H1 (cell line): Measurements from ENCODE around the gene KLHL29.

ENCODE experiments used
- BRCA1 ChIP-seq: IDR thresholded peaks from 2 replicates; pipeline ENCODE4 v1.6.1; 2012; ENCODE audit warnings: low read depth, low read length, improper control_type of control experiment
- EZH2 ChIP-seq: fragments of 200-600 bp; sonication (generic); IDR thresholded peaks from 2 replicates; pipeline ENCODE4 v1.7.1; 2012; ENCODE audit warnings: low read depth, mild to moderate bottlenecking, moderate library complexity, low read length, inconsistent platforms; ENCODE audit not compliant: severe bottlenecking
- POLR2A ChIP-seq, 2 experiments: IDR thresholded peaks; 1 replicate in 1 of 2; 2 replicates in 1 of 2; pipeline ENCODE4 v1.6.1; 2011; ENCODE audit warnings: low read depth in 2 of 2, low read length in 2 of 2, mild to moderate bottlenecking in 2 of 2; ENCODE audit errors: control extremely low read depth in 1 of 2
- TAF1 ChIP-seq: IDR thresholded peaks from 2 replicates; pipeline ENCODE4 v1.6.1; 2011; ENCODE audit warnings: mild to moderate bottlenecking, low read depth, low read length
- TCF12 ChIP-seq: IDR thresholded peaks from 2 replicates; pipeline ENCODE4 v1.6.1; 2011; ENCODE audit warnings: low read depth, mild to moderate bottlenecking, low read length
- TF ChIP-seq, protein P1 (sequence below), 3 experiments: IDR thresholded peaks; 1 replicate in 2 of 3; 2 replicates in 1 of 3; pipeline versions ENCODE4 v1.5.1 to v1.6.1; 2011; ENCODE audit warnings: low read length in 3 of 3, mild to moderate bottlenecking in 3 of 3, inconsistent platforms in 2 of 3, low read depth in 1 of 3, moderate library complexity in 1 of 3; ENCODE audit not compliant: insufficient read depth in 1 of 3; ENCODE audit errors: control extremely low read depth in 1 of 3
- TF ChIP-seq, protein P2 (sequence below): IDR thresholded peaks from 2 replicates; pipeline ENCODE4 v1.6.1; 2012; ENCODE audit warnings: inconsistent platforms
- TF ChIP-seq, protein P3 (sequence below): IDR thresholded peaks from 2 replicates; pipeline ENCODE4 v1.6.1; 2011; ENCODE audit warnings: low read length, improper control_type of control experiment

DNA sequence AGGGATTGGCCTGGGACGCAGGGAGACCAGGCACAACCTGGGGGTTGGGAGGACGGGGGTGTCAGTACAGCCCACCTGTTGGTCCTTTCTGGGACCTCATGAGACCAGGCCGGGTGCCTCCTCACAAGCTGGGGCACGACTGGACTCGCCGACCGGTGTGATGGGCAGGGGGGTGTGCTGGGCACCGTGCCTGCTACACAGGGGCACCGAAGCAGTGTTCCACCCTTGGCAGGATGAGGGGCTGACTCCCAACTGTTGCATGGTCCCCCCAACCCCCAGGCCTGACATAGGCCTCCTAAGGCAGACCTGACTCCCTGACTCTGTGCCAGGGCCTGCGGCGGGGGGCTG, 285.2 kb downstream of the KLHL29 start:
- TF ChIP-seq TAF1 (no peak), EZH2 (no peak), BRCA1 (no peak), POLR2A (IDR thresholded peaks at IDR 0.05; ENCODE audit: control extremely low read depth in 1 of 2, low read depth in 2 of 2, low read length in 2 of 2) (no peak), TCF12 (no peak)
- TF ChIP-seq, protein P1, sequence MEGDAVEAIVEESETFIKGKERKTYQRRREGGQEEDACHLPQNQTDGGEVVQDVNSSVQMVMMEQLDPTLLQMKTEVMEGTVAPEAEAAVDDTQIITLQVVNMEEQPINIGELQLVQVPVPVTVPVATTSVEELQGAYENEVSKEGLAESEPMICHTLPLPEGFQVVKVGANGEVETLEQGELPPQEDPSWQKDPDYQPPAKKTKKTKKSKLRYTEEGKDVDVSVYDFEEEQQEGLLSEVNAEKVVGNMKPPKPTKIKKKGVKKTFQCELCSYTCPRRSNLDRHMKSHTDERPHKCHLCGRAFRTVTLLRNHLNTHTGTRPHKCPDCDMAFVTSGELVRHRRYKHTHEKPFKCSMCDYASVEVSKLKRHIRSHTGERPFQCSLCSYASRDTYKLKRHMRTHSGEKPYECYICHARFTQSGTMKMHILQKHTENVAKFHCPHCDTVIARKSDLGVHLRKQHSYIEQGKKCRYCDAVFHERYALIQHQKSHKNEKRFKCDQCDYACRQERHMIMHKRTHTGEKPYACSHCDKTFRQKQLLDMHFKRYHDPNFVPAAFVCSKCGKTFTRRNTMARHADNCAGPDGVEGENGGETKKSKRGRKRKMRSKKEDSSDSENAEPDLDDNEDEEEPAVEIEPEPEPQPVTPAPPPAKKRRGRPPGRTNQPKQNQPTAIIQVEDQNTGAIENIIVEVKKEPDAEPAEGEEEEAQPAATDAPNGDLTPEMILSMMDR (IDR thresholded peaks at IDR 0.05; ENCODE audit: control extremely low read depth in 1 of 3, insufficient read depth in 1 of 3, low read depth in 1 of 3, low read length in 3 of 3) = no peak
- TF ChIP-seq, protein P2, sequence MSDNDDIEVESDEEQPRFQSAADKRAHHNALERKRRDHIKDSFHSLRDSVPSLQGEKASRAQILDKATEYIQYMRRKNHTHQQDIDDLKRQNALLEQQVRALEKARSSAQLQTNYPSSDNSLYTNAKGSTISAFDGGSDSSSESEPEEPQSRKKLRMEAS = no peak
- TF ChIP-seq, protein P3, sequence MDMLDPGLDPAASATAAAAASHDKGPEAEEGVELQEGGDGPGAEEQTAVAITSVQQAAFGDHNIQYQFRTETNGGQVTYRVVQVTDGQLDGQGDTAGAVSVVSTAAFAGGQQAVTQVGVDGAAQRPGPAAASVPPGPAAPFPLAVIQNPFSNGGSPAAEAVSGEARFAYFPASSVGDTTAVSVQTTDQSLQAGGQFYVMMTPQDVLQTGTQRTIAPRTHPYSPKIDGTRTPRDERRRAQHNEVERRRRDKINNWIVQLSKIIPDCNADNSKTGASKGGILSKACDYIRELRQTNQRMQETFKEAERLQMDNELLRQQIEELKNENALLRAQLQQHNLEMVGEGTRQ = no peak
